Femur (tissue), 1 donor: ENCODE measurements around the gene UNC13B.
"Not testable (repeated sequence)": the region's sequence is repeated elsewhere in the genome, so short reads cannot be mapped to it uniquely, and the experiment has no call there.

Source experiments
- DNase-seq: peaks from one replicate; pipeline ENCODE4 v3.0.0-alpha.2; 2017

UNC13B gene

DNA sequence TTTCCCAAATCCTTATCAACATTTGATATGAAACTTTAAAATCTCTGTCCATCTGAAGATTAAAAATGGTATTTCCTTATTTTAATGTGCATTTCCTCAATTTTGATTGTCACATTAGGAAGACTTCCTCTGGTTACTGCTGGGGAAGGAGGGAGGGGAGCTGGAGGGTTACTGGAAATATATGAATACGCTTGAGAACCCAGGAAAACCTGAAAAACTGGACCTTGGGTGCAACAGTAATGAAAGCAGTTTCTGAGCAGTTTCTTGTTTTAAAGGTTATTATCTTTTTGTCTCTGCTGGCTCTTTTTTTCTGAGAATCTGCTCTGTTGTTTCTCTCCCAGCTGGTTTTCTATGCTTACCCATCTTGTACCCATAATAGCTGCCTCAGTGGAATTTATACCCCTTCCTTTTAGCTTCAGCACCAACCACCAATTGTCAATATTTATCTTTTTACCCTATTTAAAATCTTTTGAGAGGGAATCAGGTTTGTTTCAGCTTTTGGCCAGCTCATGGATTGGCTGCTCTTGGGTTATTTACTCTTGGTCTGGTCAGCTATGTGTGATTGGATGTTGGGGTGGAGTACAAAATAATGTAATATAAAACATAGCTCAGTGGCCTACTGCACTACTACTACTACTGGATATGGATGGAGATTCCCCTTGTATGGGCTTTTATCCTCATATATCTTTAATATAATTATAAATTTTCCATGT, 67.4 kb downstream of the UNC13B start:
- no peak for DNase-seq

DNA sequence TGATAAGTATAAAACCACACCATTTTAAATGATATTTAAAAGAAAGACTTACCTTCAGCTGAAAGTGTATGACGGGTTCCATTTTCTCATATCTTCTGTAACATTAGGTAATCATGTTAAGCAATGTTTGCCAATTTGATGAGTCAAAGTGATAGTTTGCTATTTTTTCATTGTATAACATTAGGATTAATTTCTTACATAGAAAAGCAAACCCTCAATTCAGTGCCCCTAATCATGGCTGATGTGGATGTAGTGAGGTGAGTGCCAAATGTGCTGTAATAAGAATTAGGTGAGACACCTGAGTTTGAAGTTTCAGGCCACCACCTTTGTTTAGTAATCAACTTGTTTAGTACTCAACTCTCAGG, 68.0 kb downstream of the UNC13B start:
- DNase-seq: no peak

DNA sequence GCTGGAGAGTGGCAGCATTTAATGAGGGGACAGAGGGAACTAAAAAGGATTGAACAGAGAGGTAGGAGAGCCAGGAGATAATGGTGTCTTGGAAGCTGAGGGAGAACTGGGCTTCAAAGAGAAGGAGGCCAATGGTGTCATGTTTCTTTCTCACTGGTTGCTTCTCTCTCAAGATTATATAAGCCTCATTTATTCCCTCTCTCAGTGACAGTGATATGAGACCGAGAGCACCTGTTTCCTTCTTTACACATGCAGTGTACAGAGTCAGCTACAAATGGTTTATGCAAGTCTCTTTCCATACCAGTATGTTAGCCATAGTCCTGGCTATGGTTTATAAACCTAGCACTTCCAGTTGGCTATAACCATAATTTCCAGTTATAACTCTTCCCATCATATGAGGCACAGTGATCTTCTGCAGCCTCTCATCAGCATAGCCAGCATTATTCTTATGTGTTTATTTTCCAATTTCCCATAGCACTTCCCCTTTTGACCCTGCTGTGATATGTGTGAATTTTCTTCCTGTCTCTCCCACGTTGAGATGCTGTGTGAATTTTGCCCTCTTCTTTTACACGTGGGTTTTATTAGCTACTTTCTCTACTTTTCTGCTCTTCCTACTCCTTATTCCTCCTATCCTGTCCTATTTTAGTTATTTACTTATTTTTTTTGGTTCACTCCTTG, 71.2 kb downstream of the UNC13B start:
- no peak for DNase-seq

DNA sequence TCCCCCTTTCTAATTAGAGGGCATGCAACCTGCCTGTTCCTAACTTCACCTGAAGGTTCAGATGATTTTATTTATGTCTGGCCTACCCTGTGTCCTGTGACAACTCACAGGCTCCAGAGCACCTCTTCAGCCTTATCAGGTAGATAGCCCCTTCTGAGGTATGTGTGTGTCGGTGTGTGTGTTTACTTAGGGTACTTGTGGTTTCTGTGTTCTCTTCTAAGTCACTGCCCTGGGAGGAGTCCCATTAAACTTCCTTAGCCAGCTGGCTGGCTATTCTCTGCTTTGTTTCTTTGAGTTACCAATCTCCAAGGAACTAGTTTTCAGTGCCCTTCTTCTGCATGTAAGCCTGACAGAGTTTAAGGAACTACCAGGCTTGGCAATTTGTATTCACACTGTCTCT, 74.9 kb downstream of the UNC13B start:
- no peak for DNase-seq

DNA sequence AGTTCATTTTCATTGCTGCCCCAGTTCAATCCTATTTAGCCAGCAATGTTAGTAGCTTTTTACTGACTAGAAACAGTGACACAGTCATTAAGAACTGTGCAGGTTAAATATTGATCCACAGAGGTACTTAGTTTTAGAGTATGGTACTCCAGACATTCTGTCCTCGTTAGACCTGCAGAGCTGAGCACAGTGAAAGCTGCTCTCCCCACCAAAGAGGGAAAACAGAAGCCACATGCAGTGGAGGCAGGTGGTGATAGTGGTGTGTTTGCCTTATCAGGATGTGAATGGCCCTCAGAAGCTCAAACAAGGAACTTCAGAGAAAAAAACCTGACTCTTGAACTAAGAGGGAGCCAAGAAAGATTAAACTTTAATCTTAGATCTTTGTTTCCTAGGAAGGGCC, 75.5 kb downstream of the UNC13B start:
- DNase-seq: no peak

DNA sequence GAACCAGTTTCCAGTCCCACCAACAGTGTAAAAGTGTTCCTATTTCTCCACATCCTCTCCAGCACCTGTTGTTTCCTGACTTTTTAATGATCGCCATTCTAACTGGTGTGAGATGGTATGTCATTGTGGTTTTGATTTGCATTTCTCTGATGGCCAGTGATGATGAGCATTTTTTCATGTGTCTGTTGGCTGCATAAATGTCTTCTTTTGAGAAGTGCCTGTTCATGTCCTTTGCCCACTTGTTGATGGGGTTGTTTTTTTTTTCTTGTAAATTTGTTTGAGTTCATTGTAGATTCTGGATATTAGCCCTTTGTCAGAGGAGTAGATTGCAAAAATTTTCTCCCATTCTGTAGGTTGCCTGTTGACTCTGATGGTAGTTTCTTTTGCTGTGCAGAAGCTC, 84.1 kb downstream of the UNC13B start:
- DNase-seq: not testable (repeated sequence)

DNA sequence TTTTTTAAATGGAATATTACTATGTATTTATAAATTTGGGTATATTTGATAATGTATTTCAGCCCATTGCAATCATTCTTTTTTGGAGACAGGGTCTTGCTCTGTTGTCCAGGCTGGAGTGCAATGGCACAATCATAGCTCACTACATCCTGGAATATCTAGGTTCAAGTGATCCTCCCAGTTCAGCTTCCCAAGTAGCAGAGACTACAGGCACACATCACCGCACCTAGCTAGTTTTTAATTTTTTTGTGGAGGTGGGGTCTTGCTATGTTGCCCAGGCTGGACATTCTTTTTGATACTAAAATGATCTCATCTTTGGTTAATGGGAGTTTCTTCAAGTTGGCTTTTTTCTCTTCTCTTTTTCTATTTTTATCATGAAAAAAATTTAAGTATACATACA, 91.3 kb downstream of the UNC13B start:
- no peak for DNase-seq

DNA sequence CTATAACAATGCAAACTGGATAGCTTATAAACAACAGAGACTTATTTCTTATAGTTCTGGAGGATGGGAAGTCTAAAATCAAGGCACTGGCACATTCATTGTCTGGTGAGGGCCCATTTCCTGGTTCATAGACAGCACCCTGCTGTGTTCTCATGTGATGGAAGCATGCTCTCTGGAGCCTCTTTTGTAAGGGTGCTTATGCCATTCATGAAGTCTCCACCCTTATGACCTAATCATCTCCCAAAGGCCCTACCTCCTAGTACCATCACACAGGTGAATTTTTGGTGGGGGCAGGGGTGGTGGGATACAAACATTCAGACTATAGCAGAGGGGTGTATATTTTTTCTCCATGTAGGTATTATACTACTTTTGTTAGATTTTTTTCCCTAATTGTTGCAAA, 92.4 kb downstream of the UNC13B start:
- DNase-seq: no peak

DNA sequence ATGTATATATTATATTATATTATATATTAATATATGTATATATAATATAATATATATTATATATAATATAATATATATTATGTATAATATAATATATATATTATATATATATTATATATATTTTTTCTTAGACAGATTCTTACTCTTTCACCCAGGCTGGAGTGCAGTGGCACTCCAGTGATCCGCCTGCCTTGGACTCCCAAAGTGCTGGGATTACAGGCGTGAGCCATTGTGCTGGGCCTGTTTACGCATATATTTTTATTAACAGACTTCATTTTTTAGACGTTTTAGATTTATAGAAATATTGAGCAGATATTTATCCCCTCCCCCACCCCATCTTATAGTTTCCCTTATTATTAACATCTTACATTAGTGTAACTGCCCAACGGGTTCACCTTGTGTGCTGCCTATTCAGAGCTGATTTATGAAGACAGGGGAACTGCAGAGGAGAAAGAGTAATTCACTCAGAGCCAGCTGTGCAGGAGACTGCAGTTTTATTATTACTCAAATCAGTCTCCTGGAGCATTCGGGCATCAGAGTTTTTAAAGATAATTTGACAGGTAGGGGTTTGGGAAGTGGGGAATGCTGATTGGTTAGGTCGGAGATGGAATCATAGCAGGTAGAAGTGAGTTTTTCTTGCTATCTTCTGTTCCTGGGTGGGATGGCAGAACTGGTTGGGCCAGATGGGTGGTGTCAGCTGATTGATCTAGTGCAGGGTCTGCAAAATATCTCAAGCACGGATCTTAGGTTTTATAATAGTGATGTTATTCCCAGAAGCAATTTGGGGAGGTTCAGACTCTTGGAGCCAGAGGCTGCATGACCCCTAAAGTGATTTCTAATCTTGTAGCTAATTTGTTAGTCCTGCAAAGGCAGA, 93.4 kb downstream of the UNC13B start:
- DNase-seq: no peak

DNA sequence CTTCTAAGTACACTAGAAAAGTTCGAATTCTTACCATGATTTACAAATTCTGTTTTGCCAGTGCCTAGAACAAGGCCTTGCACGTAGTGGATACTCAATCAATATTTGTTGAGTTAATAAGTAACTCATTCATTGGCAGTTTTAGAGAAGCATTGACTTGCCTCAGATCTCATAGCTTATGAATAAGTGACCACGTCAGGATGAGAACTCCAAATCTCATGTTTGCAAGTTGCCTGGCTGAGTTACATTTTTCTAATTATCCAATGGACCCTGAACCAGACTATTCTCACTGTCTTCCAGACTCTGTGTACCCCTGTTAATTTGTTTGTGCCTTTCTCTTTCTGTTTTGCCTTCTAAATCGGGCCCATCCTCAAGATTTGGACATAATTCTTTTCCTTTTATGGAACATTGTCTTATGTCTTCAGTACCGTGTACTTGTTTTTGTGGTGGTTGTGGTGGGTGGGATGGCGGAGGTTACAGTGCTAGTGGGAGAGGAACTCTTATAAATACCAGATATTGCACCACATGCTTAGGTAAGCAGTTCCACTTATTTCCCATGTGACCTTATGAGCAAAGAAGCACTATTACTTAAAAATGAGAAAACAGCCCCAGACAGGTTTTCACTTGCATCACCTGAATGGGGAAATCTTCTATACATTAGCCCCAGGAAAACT, 96.3 kb downstream of the UNC13B start:
- no peak for DNase-seq

DNA sequence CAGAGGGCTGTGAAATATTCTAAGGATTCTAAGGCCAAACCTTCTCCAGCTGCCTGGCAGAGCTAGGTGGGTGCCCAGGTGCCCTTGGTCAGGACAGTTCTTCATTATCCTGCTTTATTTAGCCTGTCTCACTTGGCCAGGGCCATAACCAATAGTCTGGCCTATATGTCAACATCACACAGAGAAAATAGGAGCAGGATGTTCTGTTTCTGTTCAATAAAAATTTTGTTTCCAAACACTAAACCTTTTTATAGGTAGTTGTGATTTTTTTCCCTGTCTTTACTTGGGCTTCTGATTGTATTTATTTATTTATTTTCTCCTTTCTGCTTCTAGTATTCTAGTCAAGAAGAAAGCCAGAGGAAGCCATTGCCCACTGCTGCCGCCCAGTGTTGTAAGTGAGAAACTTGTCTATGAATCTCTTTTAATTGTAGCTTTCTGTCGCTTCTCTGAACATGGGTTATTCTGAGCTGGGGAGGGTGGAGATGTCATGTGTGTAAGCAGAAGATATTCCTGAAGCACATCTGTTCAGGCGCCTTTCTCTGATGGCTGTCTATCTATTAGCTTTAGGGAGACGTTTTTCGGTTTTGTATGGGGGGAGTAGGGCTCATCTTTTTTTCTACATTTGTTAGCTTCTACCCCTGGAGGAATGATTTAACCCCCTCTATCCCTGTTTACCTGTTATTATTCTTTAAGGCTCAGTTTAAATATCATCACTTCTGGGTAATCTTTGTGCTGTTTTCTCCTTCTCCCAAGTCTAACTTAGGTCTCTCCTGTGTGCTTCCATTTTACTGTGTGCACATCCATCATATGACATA, 97.1 kb downstream of the UNC13B start:
- peak; percentile 72 for DNase-seq

DNA sequence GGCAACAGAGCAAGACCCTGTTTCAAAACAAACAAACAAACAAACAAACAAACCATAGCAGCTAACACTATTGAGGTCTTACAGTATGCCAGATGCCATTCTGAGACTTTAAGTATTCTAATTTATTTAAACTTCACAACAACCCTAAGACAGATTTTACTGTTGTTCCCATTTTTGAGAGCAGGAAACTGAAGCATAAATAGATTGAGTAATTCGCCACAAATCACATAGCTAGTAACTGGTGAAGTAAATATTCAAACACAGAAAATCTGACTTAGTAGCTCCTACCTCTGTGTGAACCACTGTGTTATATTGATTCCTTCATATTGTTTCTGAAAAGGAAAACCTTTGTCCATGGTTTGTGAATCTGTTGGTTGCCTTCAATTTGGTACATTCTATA, 98.4 kb downstream of the UNC13B start:
- no peak for DNase-seq

DNA sequence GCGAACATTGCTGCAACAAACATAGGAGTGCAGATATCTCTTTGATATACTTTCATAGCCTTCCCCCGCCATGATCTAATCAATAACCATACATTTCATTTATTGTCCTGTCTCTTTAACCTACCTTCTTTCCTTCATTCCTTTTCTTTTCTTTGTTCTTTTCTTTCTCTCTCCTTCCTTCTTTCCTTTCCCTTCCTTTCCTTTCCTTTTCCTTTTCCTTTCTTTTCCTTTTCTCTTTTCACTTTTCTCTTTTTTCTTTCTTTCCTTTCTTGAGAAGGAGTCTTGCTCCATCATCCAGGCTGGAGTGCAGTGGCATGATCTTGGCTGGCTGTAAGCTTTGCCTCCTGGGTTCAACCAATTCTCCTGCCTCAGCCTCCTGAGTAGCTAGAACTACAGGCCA, 100.3 kb downstream of the UNC13B start:
- no peak for DNase-seq

DNA sequence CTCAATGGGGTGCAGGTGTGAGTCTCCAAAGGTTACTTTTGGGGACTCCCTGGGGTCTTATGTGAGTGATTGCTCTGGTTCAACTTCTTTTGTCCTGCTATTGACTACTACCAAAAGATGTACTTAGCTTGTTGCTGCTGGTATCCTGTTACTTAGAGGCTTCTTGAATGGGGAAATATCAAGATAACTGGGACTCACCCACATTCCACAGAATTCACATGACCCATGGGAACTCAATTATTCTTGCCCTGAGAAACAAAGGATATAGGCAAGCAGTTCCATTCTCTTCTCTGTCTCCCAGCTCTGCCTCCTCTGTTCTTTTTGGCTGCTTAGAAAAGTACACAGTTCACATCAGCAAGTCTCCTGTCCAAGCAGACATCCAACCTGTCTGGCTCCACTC, 105.9 kb downstream of the UNC13B start:
- DNase-seq: no peak

DNA sequence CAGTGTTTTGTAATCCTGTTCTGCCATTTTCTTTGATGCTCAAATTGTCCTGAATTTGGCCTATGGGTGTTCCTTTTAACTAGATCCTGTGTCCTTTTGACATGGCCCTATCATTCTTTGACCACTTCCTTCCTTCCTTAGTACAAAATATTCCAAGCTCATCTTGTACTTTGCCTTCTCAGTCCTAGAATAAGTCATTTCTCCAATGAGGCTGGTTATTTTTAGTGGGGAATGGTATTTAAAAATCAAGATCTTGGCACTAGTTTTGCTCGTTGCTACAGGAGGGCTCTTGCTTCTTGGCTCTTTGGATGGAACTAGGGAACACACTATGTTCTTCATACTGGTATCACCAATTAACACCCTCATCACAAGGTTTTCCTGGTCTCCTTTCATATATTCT, 108.1 kb downstream of the UNC13B start:
- no peak for DNase-seq

DNA sequence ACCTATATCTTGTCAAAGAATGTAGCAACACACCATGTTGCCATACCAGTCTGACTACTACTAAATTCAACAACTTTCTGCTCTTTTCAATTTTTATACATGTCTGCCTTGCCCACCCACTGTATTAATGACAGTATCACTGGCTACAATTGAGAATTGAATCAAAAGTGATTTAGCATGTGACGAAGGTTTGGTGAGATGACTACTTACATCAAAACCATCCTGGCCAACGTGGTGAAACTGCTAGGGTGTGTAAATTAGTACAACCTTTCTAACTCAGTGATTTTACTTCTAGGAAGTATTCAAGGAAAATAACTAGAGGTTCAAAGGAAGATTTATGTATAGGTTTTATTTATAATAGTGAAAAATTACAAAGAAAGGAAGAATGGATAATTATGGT, 109.8 kb downstream of the UNC13B start:
- DNase-seq: no peak

DNA sequence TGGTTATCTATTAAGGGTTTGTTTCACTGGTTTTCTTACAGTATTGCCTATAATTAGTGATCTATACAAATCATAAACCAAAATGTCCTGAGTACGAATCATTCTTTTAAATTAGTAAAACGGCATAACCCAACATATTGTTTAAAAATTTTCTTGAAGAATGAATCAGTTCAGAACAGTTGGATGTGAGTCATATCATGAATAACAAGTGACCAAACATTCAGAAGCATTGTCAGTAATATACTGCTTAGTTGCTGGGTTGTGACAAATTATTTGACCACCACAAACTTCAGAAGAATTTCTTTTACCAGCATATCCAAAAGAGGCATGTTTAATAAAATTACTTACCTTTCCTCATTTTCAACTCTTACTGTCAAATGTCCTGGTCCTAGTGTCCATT, 111.2 kb downstream of the UNC13B start:
- DNase-seq: no peak

DNA sequence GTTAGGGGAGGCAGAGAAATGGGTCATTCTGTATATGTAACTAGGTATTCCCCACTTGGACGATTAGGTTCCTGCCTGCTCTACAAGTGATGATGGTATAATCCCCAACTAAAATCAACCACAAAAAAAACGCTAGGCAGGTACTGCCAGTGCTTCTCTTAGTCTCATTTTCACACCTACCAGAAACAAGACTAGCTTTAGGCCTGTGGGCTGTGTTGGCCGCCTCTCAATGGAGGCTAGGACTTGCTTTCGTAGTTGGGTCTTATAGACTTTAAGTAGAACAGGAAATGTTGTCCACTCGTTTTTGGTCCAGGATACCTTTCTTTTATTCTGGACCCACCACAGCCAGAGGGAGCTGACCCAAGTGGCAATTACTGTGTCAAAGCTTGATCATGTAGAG, 111.8 kb downstream of the UNC13B start:
- no peak for DNase-seq

DNA sequence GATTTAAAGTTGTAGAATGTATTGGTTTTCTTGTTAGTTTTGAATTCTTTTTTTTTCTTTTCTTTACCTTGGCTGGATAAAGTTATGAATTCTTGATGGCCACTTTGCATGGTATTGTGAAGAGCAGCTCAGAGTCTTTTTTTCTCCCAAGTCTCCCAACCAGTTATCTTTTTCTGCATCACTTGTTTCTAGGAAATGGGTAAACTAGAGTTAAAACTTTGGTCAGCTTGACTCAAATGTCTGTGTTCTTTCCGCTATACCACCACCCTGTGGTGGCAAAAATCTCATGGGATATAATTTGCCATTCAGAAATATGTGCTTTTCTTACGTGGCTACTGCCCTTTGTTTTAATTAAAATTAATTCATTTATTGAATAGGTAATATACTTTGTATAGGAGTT, 113.2 kb downstream of the UNC13B start:
- DNase-seq: no peak

DNA sequence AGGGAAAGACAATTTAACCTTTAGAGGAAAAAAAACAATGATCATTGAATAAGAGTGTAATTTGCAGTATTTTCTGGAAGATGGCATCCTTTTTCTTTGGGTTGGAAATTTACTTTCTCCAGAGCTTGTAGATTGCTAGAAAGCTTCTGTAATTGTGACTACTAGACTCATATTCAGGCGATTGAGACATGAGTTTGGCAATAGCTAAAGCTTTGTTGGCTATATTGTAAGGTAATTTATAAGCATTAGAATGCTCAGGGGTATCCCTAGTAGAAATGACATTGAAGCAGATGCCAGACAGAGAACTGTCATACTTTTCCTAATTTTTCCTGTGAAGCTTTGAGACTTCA, 115.3 kb downstream of the UNC13B start:
- DNase-seq: no peak

DNA sequence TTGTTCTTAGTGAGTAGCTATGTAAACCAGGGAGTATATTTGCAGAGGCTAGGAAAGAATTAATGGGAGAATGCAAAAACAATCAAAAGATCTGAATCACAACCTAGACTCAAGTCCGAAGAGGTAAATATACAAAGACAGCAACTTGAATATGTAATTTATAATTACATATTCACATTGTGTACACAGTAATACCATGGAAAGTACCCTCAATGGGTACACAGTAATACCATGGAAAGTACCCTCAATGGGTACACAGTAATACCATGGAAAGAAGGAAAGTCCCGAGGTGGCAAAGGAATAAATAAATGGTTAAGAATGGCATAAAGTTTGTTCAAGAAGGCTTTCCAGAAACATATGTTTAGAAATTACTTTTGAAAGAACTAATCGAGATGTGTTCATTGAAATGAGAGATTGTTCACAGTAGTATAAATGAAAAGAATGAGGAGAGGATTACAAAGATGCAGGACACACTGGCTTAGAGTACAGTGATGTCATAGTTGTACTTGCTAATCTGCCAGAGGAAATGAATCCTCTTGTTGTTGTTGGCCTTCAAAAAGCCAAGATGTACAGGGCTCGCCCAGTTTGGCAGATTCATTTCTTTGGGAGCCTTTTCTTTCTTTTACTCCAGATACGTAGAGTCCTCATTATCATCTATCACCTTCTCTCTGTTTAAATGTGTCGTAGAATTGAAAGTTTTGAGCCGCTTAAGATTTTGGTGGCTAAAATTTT, 116.0 kb downstream of the UNC13B start:
- DNase-seq: no peak

DNA sequence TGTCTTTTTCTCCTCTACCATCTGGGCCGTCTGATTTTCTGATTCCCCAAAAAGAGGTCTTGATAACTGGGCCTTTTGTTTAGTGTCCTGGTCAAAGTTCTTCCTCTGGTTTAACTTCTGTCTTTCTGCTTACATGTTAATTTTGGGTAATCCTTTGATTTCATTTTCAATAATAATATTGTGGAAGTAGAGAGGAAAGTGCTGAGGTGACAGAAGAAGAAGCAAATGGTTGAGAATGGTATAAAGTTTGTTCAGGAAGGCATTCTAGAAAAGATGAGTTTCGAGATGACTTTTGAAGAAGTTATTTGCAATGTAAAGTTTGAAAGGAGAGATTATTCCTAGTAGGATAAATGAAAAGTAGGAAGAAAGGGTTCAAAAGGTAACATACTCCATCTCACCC, 118.1 kb downstream of the UNC13B start:
- no peak for DNase-seq
